ENCODE data around the gene HSD17B14. TPM values are rescaled to one million over a fixed set of nuclear protein-coding genes. Genes with fewer than 3 reads are reported as not detected.

HSD17B14 gene
- total RNA-seq, 1 experiment from 2014 or later, result 11.2 TPM

DNA sequence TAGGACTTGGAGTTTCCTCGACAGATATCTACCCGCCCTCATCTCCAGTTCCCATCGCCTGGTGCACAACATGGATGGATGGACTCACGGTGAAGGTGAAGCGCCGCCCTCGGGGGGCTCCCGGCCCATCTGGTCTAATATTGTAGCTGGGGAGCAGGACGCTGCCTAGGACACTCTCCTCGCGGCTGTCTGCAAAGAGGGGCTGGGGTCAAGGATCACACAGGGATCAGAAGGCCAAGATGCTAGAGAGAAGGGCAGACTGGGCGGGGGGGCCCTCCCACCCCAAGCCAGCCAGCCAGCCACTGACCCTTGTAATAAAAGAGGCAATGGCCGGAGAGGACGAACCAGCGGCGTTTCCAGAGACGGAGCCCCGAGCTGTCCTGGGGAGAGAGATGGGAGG, 25.0 kb upstream of the HSD17B14 start:
- Histone ChIP-seq H3K79me2 (ENCODE audit: insufficient read depth, low read length) (no peaks in the 10 kb centered on the region), H2AFZ (ENCODE audit: low read length) (no peak overlapping the region), H3K14ac (ENCODE audit: insufficient read depth, low read length) (no peak overlapping the region), H2BK15ac (ENCODE audit: low read depth, low read length) (no peak overlapping the region), H3K4me2 (ENCODE audit: insufficient read depth, insufficient read length, low read length) (no peak overlapping the region), H3K27me3 (ENCODE audit: insufficient read depth, low read length) (no peaks in the 10 kb centered on the region), H4K91ac (ENCODE audit: insufficient read length, low read depth, low read length) (no peak overlapping the region), H2BK20ac (ENCODE audit: low read depth, low read length, poor library complexity, severe bottlenecking) (no peak overlapping the region), H4K8ac (replicated peaks; ENCODE audit: insufficient read length, low read depth, low read length) (no peak overlapping the region), H3K56ac (ENCODE audit: insufficient read length, low read depth, low read length) (no peak overlapping the region), H4K5ac (ENCODE audit: insufficient read length, low read depth, low read length) (no peak overlapping the region), H2AK5ac (ENCODE audit: insufficient read length, low read length) (no peak overlapping the region), H3K4me1 (ENCODE audit: insufficient read depth, low read length) (no peaks in the 10 kb centered on the region; the same call in 1 of the 2 replicates), H3K23ac (ENCODE audit: insufficient read length, low read depth, low read length) (no peak overlapping the region), H4K20me1 (ENCODE audit: control insufficient read depth, insufficient read depth, insufficient read length) (no peaks in the 10 kb centered on the region), H3K9ac (ENCODE audit: extremely low read depth, insufficient read length, low read length) (no peak overlapping the region), H2BK120ac (ENCODE audit: low read depth, low read length, poor library complexity, severe bottlenecking) (no peak overlapping the region), H3K4ac (ENCODE audit: low read depth, low read length) (no peak overlapping the region), H3K18ac (ENCODE audit: insufficient read length, low read depth, low read length) (no peak overlapping the region), H3K23me2 (ENCODE audit: insufficient read length, low read depth, low read length, poor library complexity, severe bottlenecking) (no peaks in the 10 kb centered on the region), H3K9me3 (ENCODE audit: control insufficient read depth, low read depth, low read length) (no peaks in the 10 kb centered on the region), H3T11ph (ENCODE audit: low read length) (no peak overlapping the region), H2BK12ac (ENCODE audit: insufficient read length, low read depth, low read length) (no peak overlapping the region), H2BK5ac (ENCODE audit: insufficient read length, low read length) (no peak overlapping the region), H3K27ac (ENCODE audit: insufficient read length, low read depth, low read length) (no peak overlapping the region), H3K79me1 (ENCODE audit: insufficient read depth, low read depth, low read length, poor library complexity, severe bottlenecking) (no peaks in the 10 kb centered on the region)
- no peak for DNase-seq
- TF ChIP-seq, protein P1, sequence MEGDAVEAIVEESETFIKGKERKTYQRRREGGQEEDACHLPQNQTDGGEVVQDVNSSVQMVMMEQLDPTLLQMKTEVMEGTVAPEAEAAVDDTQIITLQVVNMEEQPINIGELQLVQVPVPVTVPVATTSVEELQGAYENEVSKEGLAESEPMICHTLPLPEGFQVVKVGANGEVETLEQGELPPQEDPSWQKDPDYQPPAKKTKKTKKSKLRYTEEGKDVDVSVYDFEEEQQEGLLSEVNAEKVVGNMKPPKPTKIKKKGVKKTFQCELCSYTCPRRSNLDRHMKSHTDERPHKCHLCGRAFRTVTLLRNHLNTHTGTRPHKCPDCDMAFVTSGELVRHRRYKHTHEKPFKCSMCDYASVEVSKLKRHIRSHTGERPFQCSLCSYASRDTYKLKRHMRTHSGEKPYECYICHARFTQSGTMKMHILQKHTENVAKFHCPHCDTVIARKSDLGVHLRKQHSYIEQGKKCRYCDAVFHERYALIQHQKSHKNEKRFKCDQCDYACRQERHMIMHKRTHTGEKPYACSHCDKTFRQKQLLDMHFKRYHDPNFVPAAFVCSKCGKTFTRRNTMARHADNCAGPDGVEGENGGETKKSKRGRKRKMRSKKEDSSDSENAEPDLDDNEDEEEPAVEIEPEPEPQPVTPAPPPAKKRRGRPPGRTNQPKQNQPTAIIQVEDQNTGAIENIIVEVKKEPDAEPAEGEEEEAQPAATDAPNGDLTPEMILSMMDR (conservative IDR thresholded peaks at IDR 0.05), result no peak
- H3K9me3 Mint-ChIP-seq, result no peaks in the 10 kb centered on the region
- no peak overlapping the region for H3K4me3 Mint-ChIP-seq
- H3K27ac Mint-ChIP-seq, result peak overlapping the region in 2 of 3 experiments; percentile 9 to 73; a peak in 1 of 7 replicates
- peaks cover 3 to 10% of the 10 kb centered on the region in 2 experiments for H3K4me1 Mint-ChIP-seq
- no CpG with 5 or more reads among the region's 18 CpGs for WGBS (ENCODE audit: extremely low coverage, insufficient read length, low lambda C conversion rate)
- H3K36me3 Mint-ChIP-seq (ENCODE audit: insufficient read depth in 1 of 3, low read depth in 3 of 3), result peaks cover 0 to 49% (median 9%) of the 10 kb centered on the region in 3 experiments; a peak in 6 of 7 replicates
- no peaks in the 10 kb centered on the region for H3K27me3 Mint-ChIP-seq (ENCODE audit: low read depth)

Measured in H9 (cell line).